Activated T-helper 1 cell treated with anti-CD3 and anti-CD28 coated beads, Interleukin-12 subunit alpha, Interleukin-12 subunit beta, Interleukin-2, Interleukin-4 antibody, amounts not matched to agents 30 ng/mL and 10 ng/mL and 1 ng/mL, durations not matched to agents 14 hours and 24 hours and 36 hours (primary cell): ENCODE results near the gene ENC1. TPM values are rescaled to one million over a fixed set of nuclear protein-coding genes. Genes with fewer than 3 reads are reported as not detected.

ENCODE experiments used
- DNase-seq: peaks from one replicate; pipeline ENCODE4 v3.0.0; 2021; ENCODE audit warnings: low spot score
- H3K27ac Mint-ChIP-seq: one replicate; pipeline ENCODE4 v1.8.0; 2021; ENCODE audit warnings: mild to moderate bottlenecking, mixed read lengths
- H3K27me3 Mint-ChIP-seq: one replicate; pipeline ENCODE4 v1.8.0; 2022; ENCODE audit warnings: mild to moderate bottlenecking, moderate library complexity, mixed read lengths; ENCODE audit not compliant: insufficient read depth
- H3K36me3 Mint-ChIP-seq: one replicate; pipeline ENCODE4 v1.8.0; 2021; ENCODE audit warnings: low read depth, mixed read lengths
- H3K4me1 Mint-ChIP-seq: one replicate; pipeline ENCODE4 v1.8.0; 2021; ENCODE audit warnings: low read depth, mixed read lengths
- H3K4me3 Mint-ChIP-seq: one replicate; pipeline ENCODE4 v1.8.0; 2021; ENCODE audit warnings: mild to moderate bottlenecking, moderate library complexity, mixed read lengths
- H3K9me3 Mint-ChIP-seq: one replicate; pipeline ENCODE4 v1.8.0; 2021; ENCODE audit warnings: mixed read lengths
- intact Hi-C: fragments of 100-400 bp; cut with micrococcal nuclease; formaldehyde crosslinking; loops from one replicate; pipeline ENCODE4 v1.15.1; 2024
- total RNA-seq: library from RNA; stranded (reverse); gene quantifications from 2 replicates; pipeline ENCODE4 v1.2.3, GENCODE V29; 2022

ENC1 gene
- total RNA-seq, 1 donor from 2014 or later: 3.2 TPM

GRCh38 chr5:74608736-74609601 is 31.6 kb downstream of the ENC1 start:
- no peaks in the 10 kb centered on the region for H3K4me1 Mint-ChIP-seq
- no peak overlapping the region for H3K4me3 Mint-ChIP-seq
- DNase-seq: no peak
- no peak overlapping the region for H3K27ac Mint-ChIP-seq
- intact Hi-C loops: no loop called here
- H3K36me3 Mint-ChIP-seq: no peaks in the 10 kb centered on the region
- peaks cover 12% of the 10 kb centered on the region for H3K27me3 Mint-ChIP-seq
- no peaks in the 10 kb centered on the region for H3K9me3 Mint-ChIP-seq

- Mint-ChIP-seq H3K27ac (no peak overlapping the region), H3K36me3 (no peaks in the 10 kb centered on the region), H3K27me3 (peaks cover 19% of the 10 kb centered on the region), H3K4me1 (no peaks in the 10 kb centered on the region), H3K4me3 (no peak overlapping the region), H3K9me3 (no peaks in the 10 kb centered on the region)
- intact Hi-C loops: no loop called here
- no peak for DNase-seq
These were observed 34.8 kb downstream of the ENC1 start for GRCh38 chr5:74605759-74606158.

- no peak for DNase-seq
- Mint-ChIP-seq H3K9me3 (no peaks in the 10 kb centered on the region), H3K4me1 (no peaks in the 10 kb centered on the region), H3K36me3 (no peaks in the 10 kb centered on the region), H3K27ac (no peak overlapping the region), H3K4me3 (no peak overlapping the region), H3K27me3 (peaks cover 25% of the 10 kb centered on the region)
- intact Hi-C loops: no loop called here
These were observed 37.2 kb downstream of the ENC1 start for GRCh38 chr5:74603376-74603775.

GRCh38 chr5:74599148-74599547 is 41.4 kb downstream of the ENC1 start:
- H3K4me1 Mint-ChIP-seq: no peaks in the 10 kb centered on the region
- H3K36me3 Mint-ChIP-seq: no peaks in the 10 kb centered on the region
- no peaks in the 10 kb centered on the region for H3K9me3 Mint-ChIP-seq
- intact Hi-C loops: no loop called here
- H3K27me3 Mint-ChIP-seq: peaks cover 26% of the 10 kb centered on the region
- no peak overlapping the region for H3K4me3 Mint-ChIP-seq
- H3K27ac Mint-ChIP-seq: no peak overlapping the region
- DNase-seq: no peak

- no peaks in the 10 kb centered on the region for H3K4me1 Mint-ChIP-seq
- no peak overlapping the region for H3K27ac Mint-ChIP-seq
- H3K36me3 Mint-ChIP-seq: no peaks in the 10 kb centered on the region
- H3K9me3 Mint-ChIP-seq: no peaks in the 10 kb centered on the region
- no peak overlapping the region for H3K4me3 Mint-ChIP-seq
- peaks cover 25% of the 10 kb centered on the region for H3K27me3 Mint-ChIP-seq
- intact Hi-C loops: no loop called here
- DNase-seq: no peak
These were observed 41.8 kb downstream of the ENC1 start for GRCh38 chr5:74598731-74599130.

- no peak overlapping the region for H3K27ac Mint-ChIP-seq
- H3K4me3 Mint-ChIP-seq: no peak overlapping the region
- DNase-seq: no peak
- H3K9me3 Mint-ChIP-seq: no peaks in the 10 kb centered on the region
- H3K36me3 Mint-ChIP-seq: no peaks in the 10 kb centered on the region
- no peaks in the 10 kb centered on the region for H3K4me1 Mint-ChIP-seq
- H3K27me3 Mint-ChIP-seq: peaks cover 17% of the 10 kb centered on the region
- intact Hi-C loops: no loop called here
These were observed 43.6 kb downstream of the ENC1 start for GRCh38 chr5:74596927-74597326.

GRCh38 chr5:74595143-74595925 is 45.2 kb downstream of the ENC1 start:
- H3K4me1 Mint-ChIP-seq: no peaks in the 10 kb centered on the region
- intact Hi-C loops: no loop called here
- no peak for DNase-seq
- H3K36me3 Mint-ChIP-seq: no peaks in the 10 kb centered on the region
- H3K4me3 Mint-ChIP-seq: no peak overlapping the region
- peaks cover 14% of the 10 kb centered on the region for H3K27me3 Mint-ChIP-seq
- no peaks in the 10 kb centered on the region for H3K9me3 Mint-ChIP-seq
- no peak overlapping the region for H3K27ac Mint-ChIP-seq

GRCh38 chr5:74594137-74595040 is 46.1 kb downstream of the ENC1 start:
- Mint-ChIP-seq H3K9me3 (no peaks in the 10 kb centered on the region), H3K36me3 (no peaks in the 10 kb centered on the region)

GRCh38 chr5:74589204-74590056 is 51.1 kb downstream of the ENC1 start:
- H3K36me3 Mint-ChIP-seq: no peaks in the 10 kb centered on the region

More at GRCh38 chr5:74594137-74595040, 46.1 kb downstream of the ENC1 start:
- intact Hi-C loops: no loop called here
- Mint-ChIP-seq H3K4me1 (no peaks in the 10 kb centered on the region), H3K27me3 (peaks cover 10% of the 10 kb centered on the region), H3K27ac (no peak overlapping the region), H3K4me3 (no peak overlapping the region)
- DNase-seq: no peak

GRCh38 chr5:74588415-74588814 is 52.1 kb downstream of the ENC1 start:
- DNase-seq: no peak
- Mint-ChIP-seq H3K27ac (no peak overlapping the region), H3K27me3 (peaks cover 21% of the 10 kb centered on the region), H3K4me3 (no peak overlapping the region), H3K36me3 (no peaks in the 10 kb centered on the region), H3K9me3 (no peaks in the 10 kb centered on the region), H3K4me1 (no peaks in the 10 kb centered on the region)
- intact Hi-C loops: no loop called here

More at GRCh38 chr5:74589204-74590056, 51.1 kb downstream of the ENC1 start:
- Mint-ChIP-seq H3K27ac (no peak overlapping the region), H3K9me3 (no peaks in the 10 kb centered on the region), H3K4me1 (no peaks in the 10 kb centered on the region), H3K4me3 (no peak overlapping the region), H3K27me3 (peaks cover 19% of the 10 kb centered on the region)
- intact Hi-C loops: no loop called here
- DNase-seq: no peak

- no peak overlapping the region for H3K27ac Mint-ChIP-seq
- H3K4me3 Mint-ChIP-seq: no peak overlapping the region
- H3K4me1 Mint-ChIP-seq: no peaks in the 10 kb centered on the region
- no peak for DNase-seq
- intact Hi-C loops: no loop called here
- H3K27me3 Mint-ChIP-seq: peaks cover 21% of the 10 kb centered on the region
- H3K9me3 Mint-ChIP-seq: no peaks in the 10 kb centered on the region
- H3K36me3 Mint-ChIP-seq: no peaks in the 10 kb centered on the region
These were observed 52.6 kb downstream of the ENC1 start for GRCh38 chr5:74587890-74588289.

- no peaks in the 10 kb centered on the region for H3K4me1 Mint-ChIP-seq
- no peaks in the 10 kb centered on the region for H3K9me3 Mint-ChIP-seq
- no peak overlapping the region for H3K27ac Mint-ChIP-seq
- H3K4me3 Mint-ChIP-seq: no peak overlapping the region
- peaks cover 21% of the 10 kb centered on the region for H3K27me3 Mint-ChIP-seq
- H3K36me3 Mint-ChIP-seq: no peaks in the 10 kb centered on the region
- no peak for DNase-seq
- intact Hi-C loops: no loop called here
These were observed 53.2 kb downstream of the ENC1 start for GRCh38 chr5:74587300-74587699.
